OCI-LY7 (cell line): ENCODE data around the gene MMP23B. TPM values are rescaled to one million over a fixed set of nuclear protein-coding genes. Genes with fewer than 3 reads are reported as not detected.

Experiments used
- BruUV-seq: library from RNA; stranded (reverse); fragments of 400-500 nt; replicated peaks from 2 replicates; lab custom pipeline; 2021; lab: Mats Ljungman, UMichigan
- CTCF ChIA-PET: fragments of 300-600 bp; sonication (Branson Sonifier 250); formaldehyde crosslinking; loops from one replicate; lab custom pipeline; 2022; ENCODE audit warnings: antibody characterized with exemption; ENCODE audit not compliant: unreplicated experiment; lab: Charles Lee
- POLR2A ChIA-PET: fragments of 300-600 bp; sonication (Branson Sonifier 250); formaldehyde crosslinking; loops from one replicate; lab custom pipeline; 2022; ENCODE audit warnings: antibody characterized with exemption; lab: Charles Lee
- DNase-seq: peaks from one replicate; pipeline ENCODE4 v3.0.0-alpha.2; 2015; ENCODE audit warnings: low spot score
- H2AFZ ChIP-seq: fragments of 200-600 bp; sonication (generic), shearing (Covaris generic); 2 replicates; pipeline ENCODE4 v1.6.1; 2014; ENCODE audit warnings: mild to moderate bottlenecking, antibody characterized with exemption, low read length, moderate library complexity
- H3K27ac ChIP-seq: fragments of 200-600 bp; sonication (generic); 2 replicates; pipeline ENCODE4 v1.5.1; 2014; ENCODE audit warnings: mixed run types, low read depth, mild to moderate bottlenecking, moderate library complexity, low read length, inconsistent platforms; ENCODE audit not compliant: poor library complexity, severe bottlenecking
- H3K36me3 ChIP-seq: fragments of 200-600 bp; sonication (generic); 2 replicates; pipeline ENCODE4 v1.6.1; 2014; ENCODE audit warnings: mild to moderate bottlenecking, antibody characterized with exemption, low read length, moderate library complexity, mixed read lengths; ENCODE audit not compliant: insufficient read depth
- H3K4me1 ChIP-seq: fragments of 200-600 bp; sonication (generic); 2 replicates; pipeline ENCODE4 v1.5.1; 2014; ENCODE audit warnings: mild to moderate bottlenecking, low read length; ENCODE audit not compliant: insufficient read depth, poor library complexity, severe bottlenecking
- H3K4me2 ChIP-seq: fragments of 200-600 bp; sonication (generic); 2 replicates; pipeline ENCODE4 v1.6.1; 2014; ENCODE audit warnings: mild to moderate bottlenecking, low read length
- H3K4me3 ChIP-seq: fragments of 200-600 bp; sonication (generic); 2 replicates; pipeline ENCODE4 v1.5.1; 2014; ENCODE audit warnings: mild to moderate bottlenecking, low read depth, low read length; ENCODE audit not compliant: poor library complexity, severe bottlenecking
- H3K79me2 ChIP-seq: fragments of 200-600 bp; sonication (generic); 2 replicates; pipeline ENCODE4 v1.6.1; 2016; ENCODE audit warnings: low read depth, mild to moderate bottlenecking, low read length, moderate library complexity, mixed read lengths; ENCODE audit not compliant: insufficient read depth
- H3K9me2 ChIP-seq: fragments of 200-600 bp; sonication (generic); 2 replicates; pipeline ENCODE4 v1.6.1; 2016; ENCODE audit warnings: mild to moderate bottlenecking, low read length, mixed read lengths; ENCODE audit not compliant: insufficient read depth
- H3K9me3 ChIP-seq: fragments of 200-600 bp; sonication (generic); 2 replicates; pipeline ENCODE4 v1.6.1; 2014; ENCODE audit warnings: mild to moderate bottlenecking, mixed run types, low read length, mixed read lengths
- H4K20me1 ChIP-seq: fragments of 200-600 bp; sonication (generic); 2 replicates; pipeline ENCODE4 v1.6.1; 2014; ENCODE audit warnings: mild to moderate bottlenecking, antibody characterized with exemption, low read length, moderate library complexity, mixed read lengths; ENCODE audit not compliant: insufficient read depth
- CTCF ChIP-seq: fragments of 200-600 bp; sonication (generic); conservative IDR thresholded peaks from 2 replicates; pipeline ENCODE4 v1.5.1; 2014; ENCODE audit warnings: mild to moderate bottlenecking, antibody characterized with exemption, low read length, moderate library complexity, mixed read lengths
- EZH2phosphoT487 ChIP-seq: fragments of 200-600 bp; sonication (generic); IDR thresholded peaks from 2 replicates; pipeline ENCODE4 v1.6.1; 2018; ENCODE audit warnings: low read depth, borderline replicate concordance, mild to moderate bottlenecking, mixed run types, antibody characterized with exemption, low read length, moderate library complexity, mixed read lengths
- intact Hi-C: fragments of 100-400 bp; cut with micrococcal nuclease; formaldehyde crosslinking; loops from one replicate; pipeline ENCODE4 v1.10.0; 2022; ENCODE audit not compliant: unreplicated experiment
- total RNA-seq, 2 experiments: library from RNA; depleted of rRNA in 1 of 2; stranded (reverse); fragments of >200 nt in 1 of 2; shearing (Covaris generic) in 1 of 2; gene quantifications; 2 replicates each; pipeline ENCODE4 v1.2.3, GENCODE V29; 2014 to 2022

MMP23B gene
- total RNA-seq, 2 experiments from 2014 or later, result 2.2 to 7.6 TPM

GRCh38 chr1:1605034-1605591, 26.9 kb upstream of the MMP23B start:
- no peak overlapping the region for H3K4me3 ChIP-seq
- H2AFZ ChIP-seq, result no peak overlapping the region
- POLR2A ChIA-PET, result interaction anchor here (1.3 kb wide), 1 partner anchor 10 kb away, joined by 4 read pairs; the partner anchor contains the start of gene MIB2

DNA sequence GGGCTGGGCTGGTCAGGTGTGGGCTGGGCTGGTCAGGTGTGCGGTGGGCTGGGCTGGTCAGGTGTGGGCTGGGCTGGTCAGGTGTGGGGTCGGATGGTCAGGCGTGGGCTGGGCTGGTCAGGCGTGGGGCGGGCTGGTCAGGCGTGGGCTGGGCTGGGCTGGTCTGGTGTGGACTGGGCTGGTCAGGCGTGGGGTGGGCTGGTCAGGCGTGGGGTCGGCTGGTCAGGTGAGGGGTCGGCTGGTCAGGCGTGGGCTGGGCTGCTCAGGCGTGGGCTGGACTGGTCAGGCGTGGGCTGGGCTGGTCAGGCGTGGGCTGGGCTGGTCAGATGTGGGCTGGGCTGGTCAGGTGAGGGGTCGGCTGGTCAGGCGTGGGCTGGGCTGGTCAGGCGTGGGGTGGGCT, 26.2 kb upstream of the MMP23B start:
- Histone ChIP-seq H3K9me3 (no peaks in the 10 kb centered on the region), H3K4me1 (peaks cover 33% of the 10 kb centered on the region), H3K79me2 (no peaks in the 10 kb centered on the region), H3K4me3 (no peak overlapping the region), H2AFZ (no peak overlapping the region), H3K27ac (no peak overlapping the region), H3K36me3 (no peaks in the 10 kb centered on the region), H4K20me1 (no peaks in the 10 kb centered on the region), H3K9me2 (no peaks in the 10 kb centered on the region), H3K4me2 (no peak overlapping the region)
- ChIA-PET POLR2A (no interaction called here), CTCF (no interaction called here)
- no TSS peak for BruUV-seq
- TF ChIP-seq EZH2phosphoT487 (no peak), CTCF (no peak)
- intact Hi-C loops, result no loop called here
- DNase-seq, result no peak

More at GRCh38 chr1:1605034-1605591, 26.9 kb upstream of the MMP23B start:
- Histone ChIP-seq H3K4me2 (no peak overlapping the region), H3K27ac (no peak overlapping the region), H3K4me1 (peaks cover 27% of the 10 kb centered on the region), H4K20me1 (no peaks in the 10 kb centered on the region), H3K79me2 (no peaks in the 10 kb centered on the region), H3K9me3 (no peaks in the 10 kb centered on the region), H3K9me2 (no peaks in the 10 kb centered on the region), H3K36me3 (no peaks in the 10 kb centered on the region)
- no peak for DNase-seq
- intact Hi-C loops, result no loop called here
- TF ChIP-seq CTCF, result no peak
- TF ChIP-seq EZH2phosphoT487, result no peak
- no TSS peak for BruUV-seq
- CTCF ChIA-PET, result no interaction called here

GRCh38 chr1:1606232-1606631, 25.7 kb upstream of the MMP23B start:
- H3K27ac ChIP-seq, result no peak overlapping the region
- BruUV-seq, result no TSS peak
- CTCF ChIA-PET, result no interaction called here
- H3K4me3 ChIP-seq, result no peak overlapping the region
- no peak for DNase-seq
- H3K4me1 ChIP-seq, result peaks cover 33% of the 10 kb centered on the region
- H3K9me2 ChIP-seq, result no peaks in the 10 kb centered on the region
- H3K9me3 ChIP-seq, result no peaks in the 10 kb centered on the region
- intact Hi-C loops, result no loop called here
- no peaks in the 10 kb centered on the region for H3K36me3 ChIP-seq
- no peaks in the 10 kb centered on the region for H4K20me1 ChIP-seq
- no peak overlapping the region for H2AFZ ChIP-seq
- no peaks in the 10 kb centered on the region for H3K79me2 ChIP-seq
- TF ChIP-seq CTCF (no peak), EZH2phosphoT487 (no peak)
- POLR2A ChIA-PET, result no interaction called here
- no peak overlapping the region for H3K4me2 ChIP-seq
